CD4-positive, alpha-beta T cell (primary cell): ENCODE data around the gene RAB6B. TPM values are rescaled to one million over a fixed set of nuclear protein-coding genes. Genes with fewer than 3 reads are reported as not detected.

Experiments used
- ATAC-seq: fragments of 200-7000 bp; cut with Tn5 transposase; one replicate; pipeline ENCODE4 v1.10.0; 2022; ENCODE audit warnings: mild to moderate bottlenecking; ENCODE audit not compliant: poor library complexity
- CTCF ChIA-PET: fragments of 350-600 bp; sonication (Branson Sonifier 250); formaldehyde crosslinking; loops from one replicate; lab custom pipeline; 2021; ENCODE audit warnings: antibody characterized with exemption, inconsistent platforms; lab: Charles Lee
- POLR2A ChIA-PET: fragments of 350-600 bp; sonication (Branson Sonifier 250); formaldehyde crosslinking; loops from one replicate; lab custom pipeline; 2021; ENCODE audit warnings: antibody characterized with exemption, inconsistent platforms; lab: Charles Lee
- DNase-seq, 14 experiments: peaks; one replicate each; pipeline ENCODE4 v3.0.0-alpha.2; 2013 to 2020; ENCODE audit warnings: mixed read lengths in 2 of 14
- H3K27ac ChIP-seq, 2 donors: one replicate each; pipeline versions ENCODE4 v1.5.1 to v1.7.0; 2013; ENCODE audit warnings: low read length in 2 of 2, low read depth in 1 of 2, mild to moderate bottlenecking in 1 of 2
- H3K27me3 ChIP-seq, 2 experiments: 1 replicate in 1 of 2; 2 replicates in 1 of 2; pipeline versions ENCODE4 v1.6.1 to v1.7.0; 2013; ENCODE audit warnings: low read length in 2 of 2, control low read depth in 1 of 2, mild to moderate bottlenecking in 1 of 2, moderate library complexity in 1 of 2; ENCODE audit not compliant: insufficient read depth in 2 of 2, control insufficient read depth in 1 of 2
- H3K36me3 ChIP-seq: one replicate; pipeline ENCODE4 v1.6.1; 2013; ENCODE audit warnings: low read length, control low read depth; ENCODE audit not compliant: insufficient read depth
- H3K4me1 ChIP-seq: one replicate; pipeline ENCODE4 v1.6.1; 2013; ENCODE audit warnings: low read length, control low read depth; ENCODE audit not compliant: insufficient read depth
- H3K4me3 ChIP-seq: one replicate; pipeline ENCODE4 v1.5.1; 2013; ENCODE audit warnings: mild to moderate bottlenecking, low read length, moderate library complexity
- H3K9me3 ChIP-seq, 2 experiments: 1 replicate in 1 of 2; 2 replicates in 1 of 2; pipeline versions ENCODE4 v1.6.1 to v1.7.0; 2013; ENCODE audit warnings: low read length in 2 of 2, mild to moderate bottlenecking in 2 of 2, control low read depth in 1 of 2, moderate library complexity in 1 of 2; ENCODE audit not compliant: control insufficient read depth in 1 of 2, insufficient read depth in 1 of 2
- H3K27ac Mint-ChIP-seq: one replicate; pipeline ENCODE4 v1.8.0; 2020; ENCODE audit warnings: mixed read lengths
- H3K27me3 Mint-ChIP-seq: one replicate; pipeline ENCODE4 v1.8.0; 2021; ENCODE audit warnings: mixed read lengths
- H3K36me3 Mint-ChIP-seq: one replicate; pipeline ENCODE4 v1.8.0; 2021; ENCODE audit warnings: low read depth, mixed read lengths
- H3K4me1 Mint-ChIP-seq: one replicate; pipeline ENCODE4 v1.8.0; 2021; ENCODE audit warnings: low read depth, mixed read lengths
- H3K4me3 Mint-ChIP-seq: one replicate; pipeline ENCODE4 v1.8.0; 2020; ENCODE audit warnings: mild to moderate bottlenecking, mixed read lengths
- H3K9me3 Mint-ChIP-seq: one replicate; pipeline ENCODE4 v1.8.0; 2020; ENCODE audit warnings: mixed read lengths
- intact Hi-C, 2 experiments: fragments of 100-400 bp; cut with DNase I in 1 of 2; cut with micrococcal nuclease in 1 of 2; formaldehyde crosslinking; loops; one replicate each; pipeline versions ENCODE4 v1.15.1 to v1.9.0; 2023 to 2025; cut with DNase I, micrococcal nuclease
- total RNA-seq, 174 experiments: library from RNA in 2 of 174; stranded (reverse) in 2 of 174; gene quantifications; one replicate each; pipeline ENCODE4 v1.2.3 and lab custom pipeline; 2021 to 2026
- TF ChIP-seq, protein P1 (sequence below): fragments of 200-600 bp; IDR thresholded peaks from one replicate; pipeline ENCODE4 v1.8.0; 2022; ENCODE audit warnings: antibody characterized with exemption, mild to moderate bottlenecking

RAB6B gene
- total RNA-seq, 2 experiments from 2014 or later, result not detected

DNA sequence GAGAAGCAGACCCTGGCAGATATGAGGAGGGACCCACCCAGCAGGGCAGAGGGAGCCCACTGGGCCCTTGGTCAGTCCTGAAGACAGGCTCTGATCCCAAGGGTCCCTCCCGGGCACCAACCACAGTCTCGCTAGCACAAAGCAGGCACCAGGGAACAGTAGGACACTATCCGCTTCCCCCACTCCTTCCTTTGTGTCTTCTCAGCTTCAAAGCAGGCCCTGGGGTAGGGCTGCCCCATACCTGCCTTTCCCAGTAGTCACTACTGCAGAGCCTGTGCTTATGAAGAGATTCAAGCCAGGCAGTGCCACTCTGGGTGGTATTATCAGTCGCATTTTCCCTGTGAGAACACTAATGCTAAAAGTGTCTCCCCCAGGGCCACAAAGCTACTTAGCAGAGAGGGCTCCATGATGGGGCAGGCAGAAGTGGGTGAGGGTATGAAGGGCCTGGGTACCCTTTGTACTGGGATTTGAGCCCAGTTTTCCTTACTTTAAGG lies 57.3 kb downstream of the RAB6B start:
- H3K4me1 Mint-ChIP-seq, result no peaks in the 10 kb centered on the region
- TF ChIP-seq, protein P1, sequence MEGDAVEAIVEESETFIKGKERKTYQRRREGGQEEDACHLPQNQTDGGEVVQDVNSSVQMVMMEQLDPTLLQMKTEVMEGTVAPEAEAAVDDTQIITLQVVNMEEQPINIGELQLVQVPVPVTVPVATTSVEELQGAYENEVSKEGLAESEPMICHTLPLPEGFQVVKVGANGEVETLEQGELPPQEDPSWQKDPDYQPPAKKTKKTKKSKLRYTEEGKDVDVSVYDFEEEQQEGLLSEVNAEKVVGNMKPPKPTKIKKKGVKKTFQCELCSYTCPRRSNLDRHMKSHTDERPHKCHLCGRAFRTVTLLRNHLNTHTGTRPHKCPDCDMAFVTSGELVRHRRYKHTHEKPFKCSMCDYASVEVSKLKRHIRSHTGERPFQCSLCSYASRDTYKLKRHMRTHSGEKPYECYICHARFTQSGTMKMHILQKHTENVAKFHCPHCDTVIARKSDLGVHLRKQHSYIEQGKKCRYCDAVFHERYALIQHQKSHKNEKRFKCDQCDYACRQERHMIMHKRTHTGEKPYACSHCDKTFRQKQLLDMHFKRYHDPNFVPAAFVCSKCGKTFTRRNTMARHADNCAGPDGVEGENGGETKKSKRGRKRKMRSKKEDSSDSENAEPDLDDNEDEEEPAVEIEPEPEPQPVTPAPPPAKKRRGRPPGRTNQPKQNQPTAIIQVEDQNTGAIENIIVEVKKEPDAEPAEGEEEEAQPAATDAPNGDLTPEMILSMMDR, result no peak

GRCh38 chr3:133837487-133838295 lies 58.0 kb downstream of the RAB6B start:
- Mint-ChIP-seq H3K4me3 (no peak overlapping the region), H3K4me1 (no peaks in the 10 kb centered on the region), H3K9me3 (no peaks in the 10 kb centered on the region), H3K27ac (no peak overlapping the region), H3K27me3 (no peaks in the 10 kb centered on the region), H3K36me3 (no peaks in the 10 kb centered on the region)
- TF ChIP-seq, protein P1, result no peak
- Histone ChIP-seq H3K4me3 (no peak overlapping the region), H3K36me3 (no peaks in the 10 kb centered on the region), H3K27ac (no peak overlapping the region), H3K4me1 (no peaks in the 10 kb centered on the region), H3K27me3 (no peaks in the 10 kb centered on the region), H3K9me3 (no peaks in the 10 kb centered on the region)
- CTCF ChIA-PET, result no interaction called here
- ATAC-seq (no peak), DNase-seq (no peak)
- POLR2A ChIA-PET, result no interaction called here
- intact Hi-C loops, result no loop called here

More for the DNA sequence above, 57.3 kb downstream of the RAB6B start:
- CTCF ChIA-PET, result no interaction called here
- no peaks in the 10 kb centered on the region for H3K4me1 ChIP-seq
- H3K36me3 Mint-ChIP-seq, result no peaks in the 10 kb centered on the region
- no peaks in the 10 kb centered on the region for H3K9me3 ChIP-seq
- POLR2A ChIA-PET, result no interaction called here
- H3K4me3 ChIP-seq, result no peak overlapping the region
- no peak overlapping the region for H3K4me3 Mint-ChIP-seq
- no peaks in the 10 kb centered on the region for H3K9me3 Mint-ChIP-seq
- H3K27ac ChIP-seq, result no peak overlapping the region
- DNase-seq, result no peak
- intact Hi-C loops, result no loop called here
- no peaks in the 10 kb centered on the region for H3K36me3 ChIP-seq
- no peak overlapping the region for H3K27ac Mint-ChIP-seq
- H3K27me3 ChIP-seq, result peaks cover 0 to 2% of the 10 kb centered on the region in 2 experiments
- no peak for ATAC-seq
- H3K27me3 Mint-ChIP-seq, result no peaks in the 10 kb centered on the region

DNA sequence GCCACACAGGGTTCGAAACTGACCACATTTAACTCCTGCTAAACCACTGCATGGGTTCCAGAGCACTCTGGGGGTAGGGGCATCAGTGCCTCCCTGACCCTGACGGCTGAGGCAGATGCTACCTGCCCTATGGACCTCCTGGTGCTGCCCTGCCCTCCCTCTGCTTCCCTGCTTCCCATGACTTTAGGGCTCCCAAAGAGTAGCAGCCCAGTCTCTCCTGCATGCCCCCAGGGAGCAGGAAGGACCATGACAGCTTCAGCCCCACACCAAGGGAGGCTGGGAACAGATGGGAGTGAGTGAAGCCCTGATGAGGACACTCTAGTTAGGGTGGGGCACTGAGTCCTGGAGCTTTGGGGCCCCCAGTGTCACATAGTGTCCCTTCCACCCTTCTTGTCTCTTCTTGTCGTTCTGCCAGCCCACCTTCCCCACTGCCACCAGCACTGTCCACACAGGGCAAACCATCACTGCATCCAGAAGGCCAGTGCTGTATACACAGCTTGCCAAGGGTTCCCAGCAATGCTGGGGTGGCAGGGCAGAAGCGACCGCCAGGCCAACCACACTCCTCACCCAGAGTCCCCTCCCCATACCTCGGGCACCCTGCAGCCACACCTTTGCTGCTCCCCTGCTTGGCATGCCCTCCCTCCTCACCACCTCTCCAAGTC lies 59.1 kb downstream of the RAB6B start:
- ATAC-seq, result no peak
- Histone ChIP-seq H3K4me3 (no peak overlapping the region), H3K27me3 (no peaks in the 10 kb centered on the region), H3K9me3 (no peaks in the 10 kb centered on the region), H3K4me1 (no peaks in the 10 kb centered on the region), H3K27ac (no peak overlapping the region), H3K36me3 (no peaks in the 10 kb centered on the region)
- POLR2A ChIA-PET, result no interaction called here
- CTCF ChIA-PET, result no interaction called here
- H3K9me3 Mint-ChIP-seq, result no peaks in the 10 kb centered on the region
- H3K4me3 Mint-ChIP-seq, result no peak overlapping the region
- no peak for DNase-seq
- H3K27me3 Mint-ChIP-seq, result no peaks in the 10 kb centered on the region
- no peaks in the 10 kb centered on the region for H3K36me3 Mint-ChIP-seq
- no peak overlapping the region for H3K27ac Mint-ChIP-seq
- intact Hi-C loops, result no loop called here
- TF ChIP-seq, protein P1, result no peak
- H3K4me1 Mint-ChIP-seq, result no peaks in the 10 kb centered on the region
